Epithelial cell of proximal tubule (primary cell): ENCODE measurements around the gene ZNF780A. TPM values are rescaled to one million over a fixed set of nuclear protein-coding genes. Genes with fewer than 3 reads are reported as not detected.

Experiments
- DNase-seq: peaks from one replicate; pipeline ENCODE4 v3.0.0-alpha.2; 2011; ENCODE audit warnings: low read depth
- H3K4me3 ChIP-seq: 2 replicates; pipeline ENCODE4 v1.5.1; 2011; ENCODE audit warnings: low read depth, mild to moderate bottlenecking, low read length
- CTCF ChIP-seq: conservative IDR thresholded peaks from 2 replicates; pipeline ENCODE4 v1.5.1; 2012; ENCODE audit warnings: low read depth, mild to moderate bottlenecking, low read length
- total RNA-seq: library from RNA; depleted of rRNA; stranded (reverse); fragments of >200 nt; gene quantifications from 2 replicates; pipeline ENCODE4 v1.2.3, GENCODE V29; 2015

Gene ZNF780A
- 6.9 and 12.5 TPM in 2 replicates for total RNA-seq

GRCh38 chr19:40090241-40091204 lies at the start of gene ZNF780A:
Gene ZNF780A, minus strand, starts transcription at chr19:40090943. Its CDS starts 6,190 bp downstream, at chr19:40084753.
- DNase-seq: no peak
- no peak for TF ChIP-seq CTCF
- peak within 1 kb of the TSS; percentile 95 for H3K4me3 ChIP-seq

GRCh38 chr19:40139533-40140287 lies 49.0 kb upstream of the ZNF780A start:
- peak; percentile 75 for TF ChIP-seq CTCF
- no peak for DNase-seq
- no peak overlapping the region for H3K4me3 ChIP-seq

- no peak for DNase-seq
- TF ChIP-seq CTCF: peak; percentile 17
- H3K4me3 ChIP-seq: no peak overlapping the region
Observed at GRCh38 chr19:40136818-40137217, 46.1 kb upstream of the ZNF780A start.

GRCh38 chr19:40134866-40135265 lies 44.1 kb upstream of the ZNF780A start:
- H3K4me3 ChIP-seq: no peak overlapping the region
- TF ChIP-seq CTCF: no peak
- no peak for DNase-seq

GRCh38 chr19:40133491-40133890 lies 42.7 kb upstream of the ZNF780A start:
- no peak for TF ChIP-seq CTCF
- no peak overlapping the region for H3K4me3 ChIP-seq
- DNase-seq: no peak

- H3K4me3 ChIP-seq: no peak overlapping the region
- DNase-seq: no peak
- no peak for TF ChIP-seq CTCF
Observed at GRCh38 chr19:40130013-40130412, 39.3 kb upstream of the ZNF780A start.
